Transverse colon (tissue), 4 donors: ENCODE measurements around the gene TMED1.

Experiments used
- CTCF ChIP-seq, 5 experiments: fragments of 200-600 bp in 3 of 5; fragments of 450-650 bp in 2 of 5; sonication (generic) in 3 of 5; IDR thresholded peaks; 1 replicate in 2 of 5; 2 replicates in 3 of 5; pipeline ENCODE4 v1.5.1; 2016 to 2017; ENCODE audit warnings: antibody characterized with exemption in 5 of 5, inconsistent platforms in 3 of 5, mild to moderate bottlenecking in 2 of 5, moderate library complexity in 1 of 5
- EP300 ChIP-seq: sonication (generic); formaldehyde crosslinking; IDR thresholded peaks from one replicate; pipeline ENCODE4 v1.6.1; 2017; ENCODE audit warnings: antibody characterized with exemption, low read depth
- POLR2AphosphoS5 ChIP-seq, 3 donors: sonication (generic); formaldehyde crosslinking; IDR thresholded peaks; one replicate each; pipeline ENCODE4 v1.6.1; 2016; ENCODE audit warnings: antibody characterized with exemption in 3 of 3

GRCh38 chr19:10788146-10788545 lies 47.9 kb downstream of the TMED1 start:
- TF ChIP-seq EP300 (no peak), CTCF (IDR thresholded peaks at IDR 0.05) (no peak), POLR2AphosphoS5 (IDR thresholded peaks at IDR 0.05) (peak in 1 of 3 donors; percentile 7)
